ENCODE data around the gene FOXC1. TPM values are rescaled to one million over a fixed set of nuclear protein-coding genes. Genes with fewer than 3 reads are reported as not detected.
A peak's percentile ranks its signal among the peaks of the same experiment; 100 is the strongest.

FOXC1 gene
- total and polyA plus RNA-seq, 2 donors, result 4.2 to 7.3 TPM

DNA sequence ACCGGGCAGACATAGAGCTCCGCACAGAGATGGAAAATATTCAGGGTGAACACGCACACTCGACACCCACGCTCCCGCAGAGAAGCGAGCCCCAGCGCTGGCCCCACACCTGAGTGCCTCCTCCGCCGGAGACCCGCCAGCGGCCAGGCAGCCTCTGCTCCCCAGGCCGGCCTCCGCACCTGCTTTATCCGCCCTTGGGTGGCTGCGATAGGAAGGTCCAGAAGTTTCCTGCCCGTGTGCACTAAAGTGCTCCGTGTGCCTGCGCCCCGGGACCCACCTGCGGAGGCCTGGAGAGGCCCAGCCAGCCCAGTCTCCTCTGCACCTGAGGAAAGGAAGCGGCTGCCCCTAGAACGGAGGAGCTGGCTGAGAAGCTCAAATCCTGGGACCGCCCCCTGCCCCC lies 10.8 kb upstream of the FOXC1 start:
- Histone ChIP-seq H3K36me3 (ENCODE audit: insufficient read depth) (no peaks in the 10 kb centered on the region), H3K4me1 (ENCODE audit: insufficient read depth) (no peaks in the 10 kb centered on the region), H3K4me3 (ENCODE audit: low read depth, low read length) (no peak overlapping the region), H3K27ac (ENCODE audit: low read depth) (no peak overlapping the region)
- no peak for DNase-seq (ENCODE audit: extremely low spot score)
- WGBS, result 88% methylated on average over 24 of the region's 24 CpGs

- H3K4me1 ChIP-seq (ENCODE audit: insufficient read depth), result no peaks in the 10 kb centered on the region
- no peak overlapping the region for H3K4me3 ChIP-seq (ENCODE audit: low read depth, low read length)
- no peaks in the 10 kb centered on the region for H3K36me3 ChIP-seq (ENCODE audit: insufficient read depth)
- no peak for DNase-seq (ENCODE audit: extremely low spot score)
- WGBS, result 79% methylated on average over 10 of the region's 10 CpGs
- no peak overlapping the region for H3K27ac ChIP-seq (ENCODE audit: low read depth)
Observed at GRCh38 chr6:1599469-1599868, 10.2 kb upstream of the FOXC1 start.

- no peak for DNase-seq (ENCODE audit: extremely low spot score)
- Histone ChIP-seq H3K36me3 (ENCODE audit: insufficient read depth) (no peaks in the 10 kb centered on the region), H3K4me3 (ENCODE audit: low read depth, low read length) (no peak overlapping the region), H3K4me1 (ENCODE audit: insufficient read depth) (no peaks in the 10 kb centered on the region), H3K27ac (ENCODE audit: low read depth) (no peak overlapping the region)
- WGBS, result 57% methylated on average over 3 of the region's 3 CpGs
Observed at GRCh38 chr6:1600063-1600763, 9.5 kb upstream of the FOXC1 start.

- no peaks in the 10 kb centered on the region for H3K36me3 ChIP-seq (ENCODE audit: insufficient read depth)
- H3K4me1 ChIP-seq (ENCODE audit: insufficient read depth), result no peaks in the 10 kb centered on the region
- H3K4me3 ChIP-seq (ENCODE audit: low read depth, low read length), result no peak overlapping the region
- no peak overlapping the region for H3K27ac ChIP-seq (ENCODE audit: low read depth)
- no peak for DNase-seq (ENCODE audit: extremely low spot score)
- WGBS, result 51% methylated on average over 15 of the region's 15 CpGs
Observed at GRCh38 chr6:1600764-1601157, 9.0 kb upstream of the FOXC1 start.

- WGBS, result 36% methylated on average over 60 of the region's 60 CpGs
- no peaks in the 10 kb centered on the region for H3K4me1 ChIP-seq (ENCODE audit: insufficient read depth)
- H3K36me3 ChIP-seq (ENCODE audit: insufficient read depth), result no peaks in the 10 kb centered on the region
- H3K4me3 ChIP-seq (ENCODE audit: low read depth, low read length), result no peak overlapping the region
- no peak overlapping the region for H3K27ac ChIP-seq (ENCODE audit: low read depth)
- no peak for DNase-seq (ENCODE audit: extremely low spot score)
Observed at GRCh38 chr6:1601158-1602048, 8.3 kb upstream of the FOXC1 start.

GRCh38 chr6:1602049-1602713 lies 7.5 kb upstream of the FOXC1 start:
- H3K4me1 ChIP-seq (ENCODE audit: insufficient read depth), result no peaks in the 10 kb centered on the region
- no peak for DNase-seq (ENCODE audit: extremely low spot score)
- WGBS, result 93% methylated on average over 10 of the region's 10 CpGs
- H3K4me3 ChIP-seq (ENCODE audit: low read depth, low read length), result no peak overlapping the region
- no peaks in the 10 kb centered on the region for H3K36me3 ChIP-seq (ENCODE audit: insufficient read depth)
- no peak overlapping the region for H3K27ac ChIP-seq (ENCODE audit: low read depth)

DNA sequence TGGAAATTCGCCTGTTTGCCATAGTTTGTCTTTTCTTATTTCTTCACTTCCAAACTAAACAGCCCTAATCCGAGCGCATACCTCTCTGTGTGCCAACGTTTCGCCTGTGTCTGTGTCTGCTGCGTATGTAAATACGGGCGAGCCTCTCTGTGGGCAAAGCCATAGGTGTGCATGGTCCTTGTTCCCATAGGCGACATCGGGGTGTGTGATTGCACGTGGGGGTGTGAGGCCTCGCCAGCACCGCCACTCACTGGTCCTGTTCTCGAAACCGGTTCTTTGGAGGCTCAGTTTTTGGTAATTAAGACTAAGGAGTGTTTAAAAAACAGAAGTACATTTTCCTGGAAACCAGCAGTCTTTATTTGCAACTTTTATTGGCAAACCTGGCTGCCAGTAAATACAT lies 6.0 kb upstream of the FOXC1 start:
- WGBS, result 64% methylated on average over 15 of the region's 15 CpGs
- H3K36me3 ChIP-seq (ENCODE audit: insufficient read depth), result no peaks in the 10 kb centered on the region
- DNase-seq (ENCODE audit: extremely low spot score), result no peak
- no peak overlapping the region for H3K4me3 ChIP-seq (ENCODE audit: low read depth, low read length)
- H3K27ac ChIP-seq (ENCODE audit: low read depth), result no peak overlapping the region
- no peaks in the 10 kb centered on the region for H3K4me1 ChIP-seq (ENCODE audit: insufficient read depth)

- Histone ChIP-seq H3K4me3 (ENCODE audit: low read depth, low read length) (peak overlapping the region; percentile 28), H3K36me3 (ENCODE audit: insufficient read depth) (no peaks in the 10 kb centered on the region), H3K4me1 (ENCODE audit: insufficient read depth) (no peaks in the 10 kb centered on the region), H3K27ac (ENCODE audit: low read depth) (no peak overlapping the region)
- WGBS, result 2% methylated on average over 85 of the region's 85 CpGs
- no peak for DNase-seq (ENCODE audit: extremely low spot score)
Observed at GRCh38 chr6:1604158-1605003, 5.3 kb upstream of the FOXC1 start.

DNA sequence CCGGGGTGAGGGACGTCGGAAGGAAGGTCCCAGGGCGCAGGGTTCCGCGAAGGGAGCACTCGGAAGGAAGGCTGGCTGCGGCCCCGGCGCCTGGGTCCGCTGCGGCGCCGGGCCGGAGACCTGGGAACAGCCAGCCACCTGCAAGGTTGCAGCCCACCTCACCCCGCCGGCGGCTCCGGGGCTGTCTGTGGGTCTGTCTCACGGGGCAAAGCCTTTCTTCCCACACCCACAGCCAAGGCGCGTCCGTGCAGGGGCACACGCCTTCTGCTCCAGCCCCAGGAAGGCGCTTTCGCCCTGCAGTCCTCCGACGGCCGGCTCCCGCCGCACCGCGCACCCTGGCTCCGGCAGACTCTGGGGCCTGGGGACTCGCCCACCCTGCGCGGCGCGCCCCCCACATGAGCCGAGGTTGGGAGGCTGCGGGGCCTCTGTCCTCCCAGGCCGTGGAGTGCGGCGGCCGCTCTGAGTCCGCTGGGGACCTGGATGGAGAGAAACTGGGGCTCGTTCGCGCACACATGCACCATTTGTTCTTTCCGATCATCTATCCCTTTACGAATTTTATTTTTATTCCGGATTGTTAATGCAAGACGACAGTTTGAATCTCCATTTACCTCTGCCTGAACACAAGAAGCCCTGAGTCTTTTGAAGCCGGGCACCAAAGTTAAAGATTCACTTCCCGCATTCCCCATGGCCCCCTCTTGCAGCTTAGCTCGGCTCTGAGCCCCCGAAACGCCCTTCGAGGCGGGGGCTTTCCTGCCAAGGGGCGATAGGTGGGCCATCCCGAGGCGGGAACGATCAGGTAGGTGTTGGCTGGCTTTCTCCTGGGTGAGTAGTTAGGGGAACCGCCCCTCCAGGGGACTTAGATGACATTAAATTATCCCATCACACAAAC lies 4.5 kb upstream of the FOXC1 start:
- Histone ChIP-seq H3K4me1 (ENCODE audit: insufficient read depth) (no peaks in the 10 kb centered on the region), H3K36me3 (ENCODE audit: insufficient read depth) (no peaks in the 10 kb centered on the region), H3K4me3 (ENCODE audit: low read depth, low read length) (peak overlapping the region; percentile 28), H3K27ac (ENCODE audit: low read depth) (no peak overlapping the region)
- no peak for DNase-seq (ENCODE audit: extremely low spot score)
- WGBS, result 9% methylated on average over 65 of the region's 65 CpGs

DNA sequence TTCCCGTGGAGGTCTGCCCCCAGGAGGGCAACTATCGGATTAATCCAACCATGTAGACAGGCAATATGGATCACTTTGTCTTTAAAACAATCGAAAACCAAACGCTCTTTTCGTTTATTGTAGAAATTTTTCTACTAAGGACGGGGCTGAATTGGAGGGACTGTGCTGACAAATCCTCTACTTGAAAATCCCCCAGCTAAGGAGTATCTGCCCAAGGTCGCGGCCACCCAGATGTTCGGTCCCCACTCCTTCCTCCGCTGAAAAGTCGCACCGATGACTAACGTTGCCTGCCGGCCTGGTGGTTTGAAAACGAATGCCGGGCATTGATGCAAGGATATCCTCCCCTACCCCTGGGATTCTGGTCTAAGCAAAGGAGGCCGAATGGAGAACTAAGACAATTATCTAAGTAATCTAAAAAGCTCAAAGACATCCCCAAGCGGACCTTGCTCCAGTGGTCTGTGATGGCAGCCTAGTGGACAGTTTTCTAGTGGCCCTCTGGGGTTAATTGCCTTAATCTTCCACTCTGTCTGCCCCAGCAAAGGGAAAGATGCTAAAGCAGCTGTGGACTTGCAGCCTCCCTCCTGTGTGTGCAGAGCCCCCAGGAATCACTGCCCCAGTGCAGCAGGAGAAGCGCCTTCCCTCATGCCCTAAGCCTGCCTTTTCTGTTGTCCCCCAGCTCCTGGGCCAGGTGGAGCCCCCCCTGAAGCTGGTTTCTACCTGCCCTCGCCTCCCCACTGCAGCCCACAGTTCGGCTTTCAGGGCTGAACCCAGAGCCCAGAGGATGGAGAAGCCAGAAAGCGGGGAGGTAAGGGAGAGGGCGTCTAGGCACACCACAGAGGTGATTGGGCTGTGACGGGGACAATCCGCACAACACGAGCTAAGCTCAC lies 3.6 kb upstream of the FOXC1 start:
- 18% methylated on average over 26 of the region's 26 CpGs for WGBS
- no peak overlapping the region for H3K27ac ChIP-seq (ENCODE audit: low read depth)
- H3K4me1 ChIP-seq (ENCODE audit: insufficient read depth), result peaks cover 2% of the 10 kb centered on the region
- H3K4me3 ChIP-seq (ENCODE audit: low read depth, low read length), result no peak overlapping the region
- no peak for DNase-seq (ENCODE audit: extremely low spot score)
- no peaks in the 10 kb centered on the region for H3K36me3 ChIP-seq (ENCODE audit: insufficient read depth)

DNA sequence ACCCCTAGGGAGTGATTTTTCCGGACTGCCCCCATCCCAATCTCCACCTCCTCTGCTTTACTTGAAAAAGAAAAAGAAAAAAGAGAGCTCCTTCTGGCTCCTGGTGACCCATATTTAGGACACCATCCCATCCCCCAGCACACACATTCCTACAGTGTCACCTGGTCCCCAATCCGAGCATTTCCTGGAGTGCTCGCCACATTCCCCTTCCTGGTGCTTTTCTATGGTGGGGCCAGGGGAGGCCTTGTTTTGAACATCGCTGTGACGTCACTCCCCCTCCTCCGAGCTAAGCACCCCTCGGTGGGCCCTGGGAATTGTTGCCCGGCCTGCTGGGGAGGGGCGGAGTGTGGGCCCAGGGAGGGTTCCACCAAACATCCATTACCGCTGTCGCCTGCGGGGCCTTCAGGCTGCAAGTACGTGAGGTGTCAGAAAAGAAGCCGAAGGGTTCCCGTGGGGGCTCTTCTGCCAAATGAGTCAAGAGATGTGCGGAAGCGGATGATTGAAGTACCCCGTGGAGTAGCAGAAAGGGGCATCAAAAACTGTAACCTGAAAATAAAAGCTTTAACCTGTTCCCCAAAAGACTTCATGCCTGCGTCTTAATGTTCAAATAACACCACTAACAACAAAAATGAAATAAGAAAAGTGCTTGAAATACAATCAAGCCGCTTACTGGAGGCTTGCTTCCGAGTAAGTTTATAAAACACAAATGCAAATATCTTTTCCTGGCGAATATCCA lies 2.8 kb upstream of the FOXC1 start:
- DNase-seq (ENCODE audit: extremely low spot score), result no peak
- H3K36me3 ChIP-seq (ENCODE audit: insufficient read depth), result no peaks in the 10 kb centered on the region
- WGBS, result 19% methylated on average over 22 of the region's 22 CpGs
- no peak overlapping the region for H3K4me3 ChIP-seq (ENCODE audit: low read depth, low read length)
- H3K27ac ChIP-seq (ENCODE audit: low read depth), result no peak overlapping the region
- H3K4me1 ChIP-seq (ENCODE audit: insufficient read depth), result peaks cover 2% of the 10 kb centered on the region

Measured in urinary bladder (tissue), 4 donors.